NB4 (cell line): ENCODE data around the gene ADH1B.
"Not testable (repeated sequence)": the region's sequence is repeated elsewhere in the genome, so short reads cannot be mapped to it uniquely, and the experiment has no call there.

Source experiments
- DNase-seq: peaks from one replicate; pipeline ENCODE4 v3.0.0; 2010; ENCODE audit warnings: low read depth
- H3K4me3 ChIP-seq: one replicate; pipeline ENCODE4 v1.5.1; 2011; ENCODE audit warnings: mild to moderate bottlenecking, low read depth, low read length, moderate library complexity
- MYC ChIP-seq: IDR thresholded peaks from 2 replicates; pipeline ENCODE4 v1.6.1; 2011; ENCODE audit warnings: low read depth, low read length
- POLR2A ChIP-seq: IDR thresholded peaks from 2 replicates; pipeline ENCODE4 v1.6.1; 2011; ENCODE audit warnings: mild to moderate bottlenecking; ENCODE audit not compliant: insufficient read length; ENCODE audit errors: extremely low read depth
- TF ChIP-seq, protein P1 (sequence below): IDR thresholded peaks from 2 replicates; pipeline ENCODE4 v1.6.1; 2011; ENCODE audit warnings: low read depth, low read length
- TF ChIP-seq, protein P2 (sequence below): IDR thresholded peaks from one replicate; pipeline ENCODE4 v1.5.1; 2012; ENCODE audit warnings: low read depth, low read length

ADH1B gene

DNA sequence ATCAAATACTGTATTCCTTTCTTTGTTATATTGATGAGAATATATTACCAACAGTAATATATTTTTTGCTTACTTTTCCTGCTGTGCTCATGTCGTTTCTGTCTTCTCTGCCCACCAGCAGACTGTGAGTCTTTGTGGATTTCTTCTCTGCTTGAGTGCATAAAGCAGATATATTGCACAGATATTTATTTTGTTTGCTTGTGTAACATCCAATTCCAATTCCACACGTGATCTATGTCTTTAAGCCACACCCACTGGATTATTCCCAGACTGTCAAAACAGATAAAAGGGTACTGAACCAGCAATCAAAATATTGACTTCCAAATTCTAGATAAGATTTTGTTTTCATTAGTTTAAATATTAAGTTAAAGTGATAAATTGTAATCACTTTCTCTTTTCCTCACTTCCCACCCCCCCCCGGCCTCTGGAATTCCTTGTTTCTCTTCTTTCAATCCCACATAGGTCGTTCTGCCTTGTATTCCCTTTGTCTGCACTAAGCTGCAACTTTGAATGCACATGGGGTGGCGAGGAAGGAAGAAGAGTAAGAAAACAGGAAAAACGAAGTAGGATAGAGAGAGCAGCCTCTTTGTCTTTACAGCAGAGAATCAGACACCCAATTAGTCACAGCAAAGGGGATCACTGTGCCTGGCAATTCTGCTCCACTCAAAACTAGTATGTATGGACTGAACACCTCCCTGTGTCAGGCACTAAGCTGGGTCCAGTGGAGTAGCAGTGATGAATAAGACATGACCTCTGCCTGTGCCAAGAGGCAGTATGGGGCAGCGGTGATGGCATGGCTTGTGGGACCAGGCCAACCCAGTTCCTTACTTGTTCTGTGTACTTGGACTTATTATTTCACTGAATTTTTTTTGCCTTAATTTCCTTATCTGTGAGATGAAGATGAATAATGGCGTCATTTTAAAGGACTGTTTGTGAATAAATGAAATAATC, at the start of gene ADH1B:
Gene ADH1B, minus strand, starts transcription at position 161 of the 951 bp plus-strand sequence. Its CDS starts 70 bp downstream, at position 91.
- DNase-seq: no peak
- no peak within 1 kb of the TSS for H3K4me3 ChIP-seq
- TF ChIP-seq POLR2A (no peak), MYC (no peak)
- TF ChIP-seq, protein P1, sequence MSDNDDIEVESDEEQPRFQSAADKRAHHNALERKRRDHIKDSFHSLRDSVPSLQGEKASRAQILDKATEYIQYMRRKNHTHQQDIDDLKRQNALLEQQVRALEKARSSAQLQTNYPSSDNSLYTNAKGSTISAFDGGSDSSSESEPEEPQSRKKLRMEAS: no peak
- TF ChIP-seq, protein P2, sequence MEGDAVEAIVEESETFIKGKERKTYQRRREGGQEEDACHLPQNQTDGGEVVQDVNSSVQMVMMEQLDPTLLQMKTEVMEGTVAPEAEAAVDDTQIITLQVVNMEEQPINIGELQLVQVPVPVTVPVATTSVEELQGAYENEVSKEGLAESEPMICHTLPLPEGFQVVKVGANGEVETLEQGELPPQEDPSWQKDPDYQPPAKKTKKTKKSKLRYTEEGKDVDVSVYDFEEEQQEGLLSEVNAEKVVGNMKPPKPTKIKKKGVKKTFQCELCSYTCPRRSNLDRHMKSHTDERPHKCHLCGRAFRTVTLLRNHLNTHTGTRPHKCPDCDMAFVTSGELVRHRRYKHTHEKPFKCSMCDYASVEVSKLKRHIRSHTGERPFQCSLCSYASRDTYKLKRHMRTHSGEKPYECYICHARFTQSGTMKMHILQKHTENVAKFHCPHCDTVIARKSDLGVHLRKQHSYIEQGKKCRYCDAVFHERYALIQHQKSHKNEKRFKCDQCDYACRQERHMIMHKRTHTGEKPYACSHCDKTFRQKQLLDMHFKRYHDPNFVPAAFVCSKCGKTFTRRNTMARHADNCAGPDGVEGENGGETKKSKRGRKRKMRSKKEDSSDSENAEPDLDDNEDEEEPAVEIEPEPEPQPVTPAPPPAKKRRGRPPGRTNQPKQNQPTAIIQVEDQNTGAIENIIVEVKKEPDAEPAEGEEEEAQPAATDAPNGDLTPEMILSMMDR: no peak

DNA sequence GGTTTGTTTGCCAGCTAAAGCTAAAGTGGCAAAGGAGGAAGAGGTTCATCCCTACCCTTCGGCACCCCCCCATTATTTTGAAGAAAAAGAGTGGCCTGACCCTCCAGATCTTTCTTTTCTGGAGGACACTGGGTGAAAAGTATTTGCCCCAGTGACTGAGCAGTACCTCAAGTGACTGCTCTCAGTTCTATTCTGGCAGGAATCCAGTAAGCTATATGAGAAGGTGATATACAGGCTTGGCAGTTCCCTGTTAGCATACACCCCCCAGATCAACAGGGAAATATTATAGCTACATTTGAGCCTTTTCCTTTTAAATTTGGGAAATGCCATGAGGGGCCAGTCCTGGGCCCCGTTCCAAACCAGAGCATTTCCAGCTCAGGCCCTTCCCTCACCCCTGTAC, 46.6 kb upstream of the ADH1B start:
- not testable (repeated sequence) for H3K4me3 ChIP-seq, DNase-seq

DNA sequence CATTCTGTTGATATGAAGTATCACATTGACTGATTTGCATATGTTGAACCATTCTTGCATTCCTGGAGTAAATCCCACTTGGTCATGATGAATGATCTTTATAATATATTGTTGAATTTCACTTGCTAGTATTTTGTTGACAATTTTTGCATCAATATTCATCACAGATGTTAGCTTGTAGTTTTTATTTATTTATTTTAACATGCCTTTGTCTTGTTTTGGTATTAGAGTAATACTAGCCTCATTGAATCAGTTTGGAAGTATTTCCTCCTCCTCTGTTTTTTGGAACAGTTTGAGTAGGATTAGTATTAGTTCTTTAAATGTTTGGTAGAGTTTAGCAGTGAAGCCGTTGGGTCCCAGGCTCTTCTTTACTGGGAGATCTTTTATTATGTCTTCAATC, 45.3 kb upstream of the ADH1B start:
- TF ChIP-seq, protein P2: no peak
- TF ChIP-seq MYC (no peak), POLR2A (no peak)
- TF ChIP-seq, protein P1: no peak
- no peak for DNase-seq
- no peak overlapping the region for H3K4me3 ChIP-seq

DNA sequence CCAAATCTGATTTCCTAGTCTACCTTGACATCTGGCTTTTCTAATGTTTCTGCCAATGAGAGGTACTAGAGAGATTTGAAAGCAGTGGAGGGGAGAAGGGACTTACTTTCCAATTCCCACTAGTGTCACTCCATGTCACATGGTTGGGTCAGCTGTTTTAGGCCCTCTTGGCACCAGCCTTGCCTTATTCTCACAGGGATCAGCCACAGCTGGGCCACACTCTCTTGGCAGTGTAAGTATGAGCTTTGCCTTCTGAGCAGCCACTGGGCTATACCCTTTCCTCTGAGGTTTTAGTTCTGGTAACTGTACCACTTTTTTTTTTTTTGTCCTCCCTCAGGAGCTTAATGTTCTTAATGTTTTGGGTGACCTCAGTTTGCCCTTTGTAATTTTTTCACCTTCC, 41.6 kb upstream of the ADH1B start:
- no peak overlapping the region for H3K4me3 ChIP-seq
- no peak for DNase-seq
- TF ChIP-seq, protein P1: no peak
- no peak for TF ChIP-seq MYC

DNA sequence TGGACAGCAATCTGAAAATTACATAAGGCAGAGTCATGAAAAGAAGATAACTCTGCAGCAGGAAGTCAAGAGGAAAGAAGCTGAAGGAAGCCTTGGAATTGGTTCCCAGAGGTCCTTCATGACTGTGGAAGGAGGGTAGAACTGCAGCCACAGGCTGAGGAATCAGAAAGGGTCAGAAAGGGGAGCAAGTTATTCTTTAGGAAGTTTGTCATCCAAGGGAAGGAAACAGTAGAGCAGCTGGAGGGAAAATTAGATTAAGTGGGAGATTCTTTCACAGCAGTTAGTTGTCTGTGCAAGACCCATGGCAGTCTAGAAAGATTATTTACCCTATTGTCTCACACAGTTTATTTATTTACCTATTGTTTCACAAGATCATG, 40.7 kb upstream of the ADH1B start:
- TF ChIP-seq POLR2A (no peak), MYC (no peak)
- TF ChIP-seq, protein P2: no peak
- TF ChIP-seq, protein P1: no peak
- DNase-seq: no peak

DNA sequence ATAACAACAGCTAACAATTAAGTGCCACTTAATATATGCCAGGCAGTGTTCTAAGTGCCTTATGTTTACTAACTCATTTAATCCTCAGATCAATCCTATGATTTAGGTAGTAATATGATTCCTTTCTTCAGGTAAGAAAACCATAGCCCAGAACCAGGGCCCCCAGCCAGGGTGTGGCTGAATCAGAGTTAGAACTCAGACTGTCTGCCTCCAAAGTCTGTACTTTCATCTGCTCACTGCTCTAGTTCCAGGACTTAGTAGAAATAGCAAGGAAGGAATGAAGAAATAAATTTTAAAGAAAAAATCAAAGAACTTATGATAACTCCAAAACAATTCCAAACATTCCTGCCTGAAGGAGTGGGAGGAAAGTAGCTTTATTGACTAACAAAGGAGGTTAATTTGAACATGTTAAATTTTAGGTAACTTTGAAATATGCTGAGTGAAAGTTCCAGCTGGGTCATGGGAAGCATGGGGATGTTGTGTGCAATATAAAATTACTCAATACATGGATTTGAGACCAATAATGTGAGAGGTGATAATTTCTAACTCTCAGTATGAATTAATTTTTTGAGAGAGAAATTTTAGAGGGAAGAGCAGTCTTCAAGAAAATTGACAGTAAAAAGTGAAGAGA, 40.2 kb upstream of the ADH1B start:
- TF ChIP-seq MYC: no peak
- no peak for DNase-seq
- no peak overlapping the region for H3K4me3 ChIP-seq

More for the DNA sequence above, 40.7 kb upstream of the ADH1B start:
- no peak overlapping the region for H3K4me3 ChIP-seq

DNA sequence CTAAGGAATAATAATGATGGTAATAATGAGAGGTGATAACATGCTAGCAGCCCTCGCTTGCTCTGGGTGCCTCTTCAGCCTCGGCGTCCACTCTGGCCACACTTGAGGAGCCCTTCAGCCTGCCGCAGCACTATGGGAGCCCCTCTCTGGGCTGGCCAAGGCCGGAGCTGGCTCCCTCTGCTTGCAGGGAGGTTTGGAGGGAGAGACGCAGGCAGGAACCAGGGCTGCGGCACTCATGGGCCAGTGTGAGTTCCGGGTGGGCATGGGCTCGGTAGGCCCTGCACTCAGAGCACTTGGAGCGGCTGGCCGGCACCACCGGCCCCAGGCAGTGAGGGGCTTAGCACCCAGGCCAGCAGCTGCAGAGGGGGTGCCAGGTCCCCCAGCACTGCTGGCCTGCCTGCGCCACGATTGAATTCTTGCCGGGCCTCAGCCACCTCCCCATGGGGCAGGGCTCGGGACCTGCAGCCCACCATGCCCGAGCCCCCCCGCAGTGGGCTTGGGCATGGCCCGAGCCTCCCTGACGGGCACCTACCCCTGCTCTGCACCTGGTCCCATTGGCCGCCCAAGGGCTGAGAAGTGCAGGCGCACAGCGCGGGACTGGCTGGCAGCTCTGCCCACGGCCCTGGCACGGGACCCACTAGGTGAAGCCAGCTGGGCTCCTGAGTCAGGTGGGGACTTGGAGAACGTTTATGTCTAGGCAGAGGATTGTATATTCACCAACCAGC, 38.4 kb upstream of the ADH1B start:
- no peak overlapping the region for H3K4me3 ChIP-seq
- TF ChIP-seq, protein P2: no peak
- TF ChIP-seq, protein P1: no peak
- TF ChIP-seq MYC (no peak), POLR2A (no peak)
- DNase-seq: no peak
